Endothelial cell of umbilical vein (primary cell): ENCODE measurements around the gene SLC22A6. TPM values are rescaled to one million over a fixed set of nuclear protein-coding genes. Genes with fewer than 3 reads are reported as not detected.

Experiments
- Bru-seq: library from RNA; stranded (reverse); fragments of 400-500 nt; gene quantifications from one replicate; lab custom pipeline; 2021; lab: Mats Ljungman, UMichigan
- BruChase-seq, 2 experiments: library from RNA; stranded (reverse); fragments of 400-500 nt; gene quantifications; one replicate each; lab custom pipeline; 2021; lab: Mats Ljungman, UMichigan
- BruUV-seq: library from RNA; stranded (reverse); fragments of 400-500 nt; replicated peaks from 2 replicates; lab custom pipeline; 2021; lab: Mats Ljungman, UMichigan
- CTCF ChIA-PET: fragments of 300-600, 350-600 bp; sonication (Branson Sonifier 250); formaldehyde crosslinking; loops from one replicate; lab custom pipeline; 2021; ENCODE audit warnings: antibody characterized with exemption, inconsistent platforms; lab: Charles Lee
- POLR2A ChIA-PET: fragments of 300-600, 350-600 bp; sonication (Branson Sonifier 250); formaldehyde crosslinking; loops from one replicate; lab custom pipeline; 2021; ENCODE audit warnings: antibody characterized with exemption, inconsistent platforms; lab: Charles Lee
- DNase-seq: peaks from one replicate; pipeline ENCODE4 v3.0.0-alpha.2; 2011; ENCODE audit warnings: low read depth, low spot score
- FAIRE-seq: peaks from 2 replicates; lab custom pipeline; 2011; peaks lifted over from hg19 to GRCh38; lab: Jason Lieb, UNC
- H2AFZ ChIP-seq: 2 replicates; pipeline ENCODE4 v1.6.0; 2012; ENCODE audit warnings: low read depth, low read length, control low read depth, inconsistent platforms
- H3K27ac ChIP-seq: 2 replicates; pipeline ENCODE4 v1.5.1; 2011; ENCODE audit warnings: low read depth, mild to moderate bottlenecking, control low read depth, low read length, moderate library complexity; ENCODE audit not compliant: insufficient read depth
- H3K27me3 ChIP-seq, 2 experiments: 2 replicates each; pipeline versions ENCODE4 v1.6.0 to v1.6.1; 2011; ENCODE audit warnings: low read length in 2 of 2, mixed read lengths in 1 of 2; ENCODE audit not compliant: control insufficient read depth in 2 of 2, insufficient read depth in 2 of 2
- H3K36me3 ChIP-seq, 2 experiments: 2 replicates in 1 of 2; 3 replicates in 1 of 2; pipeline ENCODE4 v1.5.1; 2011; ENCODE audit warnings: low read length in 2 of 2, mild to moderate bottlenecking in 1 of 2, moderate library complexity in 1 of 2; ENCODE audit not compliant: control insufficient read depth in 2 of 2, insufficient read depth in 2 of 2; ENCODE audit errors: extremely low read depth in 1 of 2
- H3K4me1 ChIP-seq: 3 replicates; pipeline ENCODE4 v1.5.1; 2011; ENCODE audit warnings: mild to moderate bottlenecking, low read length; ENCODE audit not compliant: control insufficient read depth, insufficient read depth; ENCODE audit errors: extremely low read depth
- H3K4me2 ChIP-seq: 2 replicates; pipeline ENCODE4 v1.6.1; 2011; ENCODE audit warnings: low read length, control low read depth, mixed read lengths; ENCODE audit not compliant: insufficient read depth
- H3K4me3 ChIP-seq, 3 experiments: fragments of 200-600 bp in 1 of 3; sonication (generic), shearing (Covaris generic) in 1 of 3; replicated peaks in 1 of 3; 2 replicates each; pipeline ENCODE4 v1.5.1; 2011 to 2016; ENCODE audit warnings: control low read depth in 3 of 3, low read length in 3 of 3, mild to moderate bottlenecking in 2 of 3, inconsistent platforms in 1 of 3, low read depth in 1 of 3, moderate library complexity in 1 of 3; ENCODE audit not compliant: insufficient read depth in 1 of 3
- H3K79me2 ChIP-seq: 2 replicates; pipeline ENCODE4 v1.6.0; 2012; ENCODE audit warnings: low read length, inconsistent platforms; ENCODE audit not compliant: control insufficient read depth, insufficient read depth
- H3K9ac ChIP-seq: replicated peaks from 2 replicates; pipeline ENCODE3; 2011; ENCODE audit warnings: low read length, control low read depth; ENCODE audit not compliant: insufficient read depth; ENCODE audit errors: extremely low read depth
- H3K9me1 ChIP-seq: replicated peaks from 3 replicates; pipeline ENCODE4 v1.6.0; 2011; ENCODE audit warnings: mild to moderate bottlenecking, low read length; ENCODE audit not compliant: control insufficient read depth, insufficient read depth; ENCODE audit errors: extremely low read depth
- H3K9me3 ChIP-seq: replicated peaks from 2 replicates; pipeline ENCODE4 v1.5.1; 2012; ENCODE audit warnings: low read length, inconsistent platforms; ENCODE audit not compliant: control insufficient read depth, insufficient read depth
- H4K20me1 ChIP-seq: replicated peaks from 2 replicates; pipeline ENCODE3; 2011; ENCODE audit warnings: mild to moderate bottlenecking, low read length; ENCODE audit not compliant: control insufficient read depth, insufficient read depth; ENCODE audit errors: extremely low read depth
- CTCF ChIP-seq, 2 donors: IDR thresholded peaks; 1 replicate in 1 of 2; 2 replicates in 1 of 2; pipeline ENCODE4 v1.5.1; 2011; ENCODE audit warnings: low read length in 2 of 2, mild to moderate bottlenecking in 2 of 2, moderate library complexity in 2 of 2, control low read depth in 1 of 2, inconsistent platforms in 1 of 2, low read depth in 1 of 2; ENCODE audit not compliant: insufficient read depth in 1 of 2; ENCODE audit errors: extremely low read depth in 1 of 2
- EZH2 ChIP-seq: IDR thresholded peaks from 2 replicates; pipeline ENCODE4 v1.6.1; 2012; ENCODE audit warnings: borderline replicate concordance, low read depth, mild to moderate bottlenecking, moderate library complexity, low read length, inconsistent platforms; ENCODE audit not compliant: severe bottlenecking
- FOS ChIP-seq: IDR thresholded peaks from 2 replicates; pipeline ENCODE4 v1.6.1; 2011; ENCODE audit warnings: mild to moderate bottlenecking, low read length, moderate library complexity, borderline replicate concordance; ENCODE audit not compliant: insufficient read depth
- GATA2 ChIP-seq: IDR thresholded peaks from 2 replicates; pipeline ENCODE4 v1.7.0; 2011; ENCODE audit warnings: low read depth, mild to moderate bottlenecking, moderate library complexity, mixed read lengths, low read length; ENCODE audit not compliant: insufficient read length, insufficient read depth
- JUN ChIP-seq: IDR thresholded peaks from 2 replicates; pipeline ENCODE4 v1.6.1; 2011; ENCODE audit warnings: borderline replicate concordance, low read depth; ENCODE audit not compliant: insufficient read length, insufficient read depth
- MAX ChIP-seq: IDR thresholded peaks from 2 replicates; pipeline ENCODE4 v1.6.1; 2011; ENCODE audit not compliant: insufficient read depth, insufficient read length
- MYC ChIP-seq: IDR thresholded peaks from one replicate; pipeline ENCODE4 v1.6.1; 2011; ENCODE audit warnings: mild to moderate bottlenecking, low read depth, low read length
- POLR2A ChIP-seq: IDR thresholded peaks from 2 replicates; pipeline ENCODE4 v1.6.1; 2012; ENCODE audit warnings: low read depth, mild to moderate bottlenecking, control low read depth, low read length
- POLR2AphosphoS5 ChIP-seq: IDR thresholded peaks from 2 replicates; pipeline ENCODE4 v1.6.1; 2012; ENCODE audit warnings: low read depth, mild to moderate bottlenecking, control low read depth, low read length, moderate library complexity; ENCODE audit not compliant: insufficient read depth
- dilution Hi-C: fragments of 300-500 bp; cut with MboI; formaldehyde crosslinking; loops from one replicate; pipeline ENCODE4 v1.15.0; 2019; ENCODE audit warnings: low sequenced_read_pairs; ENCODE audit not compliant: extremely low pct_ligation_motif_present
- intact Hi-C: fragments of 100-400 bp; cut with micrococcal nuclease; formaldehyde crosslinking; loops from one replicate; pipeline ENCODE4 v1.10.0; 2022
- long read RNA-seq: library from polyadenylated mRNA; stranded (forward); transcript quantifications from one replicate; pipeline ENCODE4 v2.0.0, GENCODE V29; 2021
- polyA minus RNA-seq, 3 experiments: library from RNA; depleted of rRNA, polyadenylated mRNA; stranded (reverse); fragments of >200 nt; gene quantifications; 1 replicate in 1 of 3; 2 replicates in 2 of 3; pipeline ENCODE4 v1.2.3, GENCODE V29; 2011
- polyA plus RNA-seq, 4 experiments: library from polyadenylated mRNA; depleted of rRNA in 3 of 4; stranded (reverse) in 3 of 4; unstranded in 1 of 4; fragments of >200 nt; gene quantifications; 2 replicates each; pipeline versions ENCODE4 v1.2.1 to v1.2.3, GENCODE V29; 2011 to 2012; ENCODE audit warnings: missing spikeins in 1 of 4
- total RNA-seq: library from RNA; stranded (reverse); gene quantifications from 2 replicates; pipeline ENCODE4 v1.2.3, GENCODE V29; 2021

Gene SLC22A6
- not detected in 2 replicates for total RNA-seq
- polyA plus RNA-seq, result not detected in 2 replicates
- not detected in 2 replicates for polyA plus RNA-seq (2011; cell fraction: cytosol; rRNA removed)
- polyA plus RNA-seq (2011; cell fraction: nucleus; rRNA removed), result not detected in 2 replicates
- not detected in 2 replicates for polyA plus RNA-seq (2012)
- polyA minus RNA-seq, result not detected in 2 replicates
- polyA minus RNA-seq (2011; cell fraction: cytosol; rRNA and poly(A)+ RNA removed), result not detected
- not detected in 2 replicates for polyA minus RNA-seq (2011; cell fraction: nucleus; rRNA and poly(A)+ RNA removed)
- Bru-seq, nascent RNA, result not detected
- not detected for BruChase-seq, experiment 1, labeled RNA remaining after a 6-hour chase
- BruChase-seq, experiment 2, labeled RNA remaining after a 2-hour chase, result not detected
- long read RNA-seq, result 0 reads

- no peak within 1 kb of the TSS for H2AFZ ChIP-seq
- H3K4me1 ChIP-seq, result no peaks in the 10 kb centered on the region
- no peaks in the 10 kb centered on the region for H3K79me2 ChIP-seq
- no peak within 1 kb of the TSS for H3K27ac ChIP-seq
- TF ChIP-seq POLR2AphosphoS5 (no peak), JUN (no peak), MYC (no peak), EZH2 (no peak), FOS (no peak), GATA2 (no peak), MAX (no peak), POLR2A (no peak), CTCF (IDR thresholded peaks at IDR 0.05; ENCODE audit: extremely low read depth in 1 of 2, insufficient read depth in 1 of 2, low read depth in 1 of 2, low read length in 2 of 2) (no peak)
- dilution Hi-C loops (no loop called here), intact Hi-C loops (no loop called here)
- no peaks in the 10 kb centered on the region for H4K20me1 ChIP-seq
- no peak within 1 kb of the TSS for H3K9ac ChIP-seq
- no TSS peak for BruUV-seq
- no peaks in the 10 kb centered on the region for H3K27me3 ChIP-seq
- H3K9me3 ChIP-seq, result no peaks in the 10 kb centered on the region
- H3K36me3 ChIP-seq, result no peaks in the 10 kb centered on the region
- H3K9me1 ChIP-seq, result no peaks in the 10 kb centered on the region
- H3K4me3 ChIP-seq, result no peak within 1 kb of the TSS
- FAIRE-seq (no peak), DNase-seq (no peak)
- H3K4me2 ChIP-seq, result no peak within 1 kb of the TSS
- POLR2A ChIA-PET, result no interaction called here
- CTCF ChIA-PET, result no interaction called here
Measured at GRCh38 chr11:62984451-62984991, at the start of gene SLC22A6. Gene SLC22A6, minus strand, starts transcription at chr11:62984967. Its CDS starts 277 bp downstream, at chr11:62984690.
